ENCODE measurements around the gene PACS2. TPM values are rescaled to one million over a fixed set of nuclear protein-coding genes. Genes with fewer than 3 reads are reported as not detected.

The PACS2 gene
- total RNA-seq, 1 experiment from 2014 or later: 72.5 TPM

GRCh38 chr14:105349992-105350391 lies 35.4 kb downstream of the PACS2 start:
- H3K9me3 ChIP-seq (ENCODE audit: control insufficient read depth, low read depth, low read length): no peaks in the 10 kb centered on the region
- H2BK5ac ChIP-seq (ENCODE audit: insufficient read length, low read length): no peak overlapping the region
- no CpG with 5 or more reads among the region's 11 CpGs for WGBS (ENCODE audit: extremely low coverage, insufficient read length, low lambda C conversion rate)
- H3K56ac ChIP-seq (ENCODE audit: insufficient read length, low read depth, low read length): no peak overlapping the region
- H4K20me1 ChIP-seq (ENCODE audit: control insufficient read depth, insufficient read depth, insufficient read length): no peaks in the 10 kb centered on the region
- H4K8ac ChIP-seq (replicated peaks; ENCODE audit: insufficient read length, low read depth, low read length): no peak overlapping the region
- H3K27ac ChIP-seq (ENCODE audit: insufficient read length, low read depth, low read length): no peak overlapping the region
- Mint-ChIP-seq H3K27ac (no peak overlapping the region; a peak in 1 of 7 replicates), H3K27me3 (ENCODE audit: low read depth) (no peaks in the 10 kb centered on the region), H3K36me3 (ENCODE audit: insufficient read depth in 1 of 3, low read depth in 3 of 3) (peaks cover 5 to 7% (median 5%) of the 10 kb centered on the region in 3 experiments; a peak in 6 of 7 replicates), H3K9me3 (peaks cover 6% of the 10 kb centered on the region in 2 experiments; a peak in 2 of 5 replicates), H3K4me1 (peaks cover 8 to 12% of the 10 kb centered on the region in 2 experiments), H3K4me3 (no peak overlapping the region)
- H2BK15ac ChIP-seq (ENCODE audit: low read depth, low read length): no peak overlapping the region
- TF ChIP-seq CTCF (conservative IDR thresholded peaks at IDR 0.05): no peak
- H4K91ac ChIP-seq (ENCODE audit: insufficient read length, low read depth, low read length): no peak overlapping the region
- H3K79me2 ChIP-seq (ENCODE audit: insufficient read depth, low read length): peaks cover 3% of the 10 kb centered on the region; the same call in 1 of the 2 replicates
- DNase-seq: no peak
- no peak overlapping the region for H3T11ph ChIP-seq (ENCODE audit: low read length)
- H3K14ac ChIP-seq (ENCODE audit: insufficient read depth, low read length): no peak overlapping the region
- H3K4me2 ChIP-seq (ENCODE audit: insufficient read depth, insufficient read length, low read length): no peak overlapping the region
- H3K79me1 ChIP-seq (ENCODE audit: insufficient read depth, low read depth, low read length, poor library complexity, severe bottlenecking): no peaks in the 10 kb centered on the region
- H3K9ac ChIP-seq (ENCODE audit: extremely low read depth, insufficient read length, low read length): no peak overlapping the region
- no peak overlapping the region for H2BK120ac ChIP-seq (ENCODE audit: low read depth, low read length, poor library complexity, severe bottlenecking)
- no peaks in the 10 kb centered on the region for H3K23me2 ChIP-seq (ENCODE audit: insufficient read length, low read depth, low read length, poor library complexity, severe bottlenecking)
- no peaks in the 10 kb centered on the region for H3K4me1 ChIP-seq (ENCODE audit: insufficient read depth, low read length)
- no peak overlapping the region for H2BK20ac ChIP-seq (ENCODE audit: low read depth, low read length, poor library complexity, severe bottlenecking)
- H3K18ac ChIP-seq (ENCODE audit: insufficient read length, low read depth, low read length): no peak overlapping the region
- H3K27me3 ChIP-seq (ENCODE audit: insufficient read depth, low read length): no peaks in the 10 kb centered on the region
- no peak overlapping the region for H2AFZ ChIP-seq (ENCODE audit: low read length)
- H3K23ac ChIP-seq (ENCODE audit: insufficient read length, low read depth, low read length): no peak overlapping the region
- H3K4ac ChIP-seq (ENCODE audit: low read depth, low read length): no peak overlapping the region
- H2BK12ac ChIP-seq (ENCODE audit: insufficient read length, low read depth, low read length): no peak overlapping the region
- no peak overlapping the region for H4K5ac ChIP-seq (ENCODE audit: insufficient read length, low read depth, low read length)
- no peak overlapping the region for H2AK5ac ChIP-seq (ENCODE audit: insufficient read length, low read length)
